ENCODE measurements around the gene TRUB2. TPM values are rescaled to one million over a fixed set of nuclear protein-coding genes. Genes with fewer than 3 reads are reported as not detected.

Gene TRUB2
- total and polyA plus RNA-seq, 7 donors, result 20.6 to 38.4 (median 28.3) TPM

- WGBS, 3 donors, result 88 to 92% (median 91%) methylated on average over 3 of the region's 3 CpGs
- intact Hi-C loops (cut with DNase I), result no loop called here
- DNase-seq, result no peak
- Histone ChIP-seq H3K4me1 (peaks cover 8% of the 10 kb centered on the region), H3K27ac (no peak overlapping the region), H3K9me3 (no peaks in the 10 kb centered on the region), H3K36me3 (ENCODE audit: insufficient read depth in 1 of 2, low read depth in 1 of 2) (peaks cover 7 to 69% of the 10 kb centered on the region in 2 donors), H3K27me3 (ENCODE audit: insufficient read depth in 3 of 3, low read length in 2 of 3) (no peaks in the 10 kb centered on the region), H3K4me3 (no peak overlapping the region)
- TF ChIP-seq CTCF (IDR thresholded peaks at IDR 0.05), result no peak
- ATAC-seq, result no peak
These were observed 51.1 kb downstream of the TRUB2 start for GRCh38 chr9:128271112-128271511.

GRCh38 chr9:128266868-128267590 is 55.2 kb downstream of the TRUB2 start:
- TF ChIP-seq CTCF (IDR thresholded peaks at IDR 0.05), result no peak
- Histone ChIP-seq H3K36me3 (ENCODE audit: insufficient read depth in 1 of 2, low read depth in 1 of 2) (peaks cover 11 to 90% of the 10 kb centered on the region in 2 donors), H3K27me3 (ENCODE audit: insufficient read depth in 3 of 3, low read length in 2 of 3) (no peaks in the 10 kb centered on the region), H3K27ac (no peak overlapping the region), H3K9me3 (no peaks in the 10 kb centered on the region), H3K4me3 (no peak overlapping the region), H3K4me1 (no peaks in the 10 kb centered on the region)
- intact Hi-C loops (cut with DNase I), result no loop called here
- no peak for DNase-seq
- WGBS, 3 donors, result 92 to 95% (median 94%) methylated on average over 15 of the region's 15 CpGs
- ATAC-seq, result no peak

GRCh38 chr9:128265348-128265847 is 56.8 kb downstream of the TRUB2 start:
- H3K4me3 ChIP-seq, result no peak overlapping the region
- no peaks in the 10 kb centered on the region for H3K27me3 ChIP-seq (ENCODE audit: insufficient read depth in 3 of 3, low read length in 2 of 3)
- no peaks in the 10 kb centered on the region for H3K4me1 ChIP-seq
- TF ChIP-seq CTCF (IDR thresholded peaks at IDR 0.05), result no peak
- 88 to 93% (median 92%) methylated on average over 10 of the region's 10 CpGs for WGBS, 3 donors
- peaks cover 12 to 90% of the 10 kb centered on the region in 2 donors for H3K36me3 ChIP-seq (ENCODE audit: insufficient read depth in 1 of 2, low read depth in 1 of 2)
- no peak overlapping the region for H3K27ac ChIP-seq
- no peaks in the 10 kb centered on the region for H3K9me3 ChIP-seq
- no peak for ATAC-seq
- no peak for DNase-seq
- intact Hi-C loops (cut with DNase I), result no loop called here

- no peak overlapping the region for H3K27ac ChIP-seq
- DNase-seq, result no peak
These were observed 59.6 kb downstream of the TRUB2 start for GRCh38 chr9:128262687-128263086.

More at GRCh38 chr9:128262687-128263086, 59.6 kb downstream of the TRUB2 start:
- 78 to 87% (median 82%) methylated on average over 4 of the region's 4 CpGs for WGBS, 3 donors
- no peak overlapping the region for H3K4me3 ChIP-seq
- no peaks in the 10 kb centered on the region for H3K27me3 ChIP-seq (ENCODE audit: insufficient read depth in 3 of 3, low read length in 2 of 3)
- no peaks in the 10 kb centered on the region for H3K4me1 ChIP-seq
- TF ChIP-seq CTCF (IDR thresholded peaks at IDR 0.05), result no peak
- H3K36me3 ChIP-seq (ENCODE audit: insufficient read depth in 1 of 2, low read depth in 1 of 2), result peaks cover 14 to 98% of the 10 kb centered on the region in 2 donors
- no peak for ATAC-seq
- intact Hi-C loops (cut with DNase I), result no loop called here
- no peaks in the 10 kb centered on the region for H3K9me3 ChIP-seq

Data from psoas muscle (tissue), 8 donors.